K562 (cell line): ENCODE measurements around the gene FAM131C. TPM values are rescaled to one million over a fixed set of nuclear protein-coding genes. Genes with fewer than 3 reads are reported as not detected.

ENCODE experiments used
- HDAC2 ChIP-seq: fragments of 450-650 bp; IDR thresholded peaks from 2 replicates; pipeline ENCODE4 v1.6.1; 2016; ENCODE audit warnings: mild to moderate bottlenecking
- MED1 ChIP-seq: sonication (generic); formaldehyde crosslinking; IDR thresholded peaks from 2 replicates; pipeline ENCODE4 v1.8.1; 2023; ENCODE audit warnings: missing genetic modification reagents, borderline replicate concordance
- MYNN ChIP-seq, 2 experiments: sonication (generic); formaldehyde crosslinking in 1 of 2; IDR thresholded peaks; 2 replicates each; pipeline versions ENCODE4 v1.5.0 to v1.6.1; 2016 to 2020; ENCODE audit warnings: antibody characterized with exemption in 1 of 2, missing genetic modification reagents in 1 of 2
- NFIC ChIP-seq: fragments of 450-650 bp; IDR thresholded peaks from 2 replicates; pipeline ENCODE4 v1.6.1; 2017; ENCODE audit warnings: mild to moderate bottlenecking, inconsistent platforms
- PTTG1 ChIP-seq: fragments of 450-650 bp; IDR thresholded peaks from 2 replicates; pipeline ENCODE4 v1.6.1; 2016; ENCODE audit warnings: low read depth, mild to moderate bottlenecking, missing genetic modification characterization, missing compliant biosample characterization
- SLC30A9 ChIP-seq: fragments of 250-450 bp; sonication (Bioruptor Pico); IDR thresholded peaks from 2 replicates; pipeline ENCODE4 v1.8.0; 2022; ENCODE audit warnings: mild to moderate bottlenecking, moderate library complexity
- SMAD3 ChIP-seq: fragments of 450-650 bp; formaldehyde crosslinking; conservative IDR thresholded peaks from 2 replicates; pipeline ENCODE4 v1.4.0; 2020; ENCODE audit warnings: mild to moderate bottlenecking
- TRIM28 ChIP-seq: fragments of 450-650 bp; IDR thresholded peaks from 2 replicates; pipeline ENCODE4 v1.6.1; 2017
- polyA plus RNA-seq, 8 experiments: library from polyadenylated mRNA; depleted of rRNA in 4 of 8; stranded (reverse) in 5 of 8; unstranded in 3 of 8; fragments of >200 nt; fragmentation: Nextera tagmentation in 2 of 8; fragmentation: Illumina TruSeq in 1 of 8; extraction: Ambion mirVana in 2 of 8; extraction: Trizol in 1 of 8; gene quantifications; 2 replicates each; pipeline versions ENCODE4 v1.2.1 to v1.2.3, GENCODE V29; 2011 to 2014; ENCODE audit warnings: inconsistent platforms in 1 of 8, missing spikeins in 1 of 8
- total RNA-seq, 7 experiments: library from RNA; depleted of rRNA in 6 of 7; stranded (reverse); fragments of >200 nt in 6 of 7; fragmentation: Illumina TruSeq in 2 of 7; extraction: Trizol in 2 of 7; gene quantifications; 2 replicates each; pipeline versions ENCODE4 v1.2.1 to v1.2.3, GENCODE V29; 2011 to 2021; ENCODE audit warnings: low replicate concordance in 1 of 7
- TF ChIP-seq, protein P1 (sequence below), 2 experiments: fragments of 150-350 bp in 1 of 2; IDR thresholded peaks; 2 replicates each; pipeline ENCODE4 v1.6.1; 2012 to 2016; ENCODE audit warnings: low read depth in 2 of 2, low read length in 2 of 2, mild to moderate bottlenecking in 1 of 2, moderate library complexity in 1 of 2
- TF ChIP-seq, protein P2 (sequence below): fragments of 200-800 bp; sonication (Bioruptor generic); IDR thresholded peaks from 2 replicates; pipeline ENCODE4 v1.6.1; 2017; ENCODE audit warnings: missing genetic modification characterization, missing compliant biosample characterization
- TF ChIP-seq, protein P3 (sequence below), 2 experiments: fragments of 450-650 bp; formaldehyde crosslinking in 1 of 2; IDR thresholded peaks; 2 replicates each; pipeline versions ENCODE4 v1.4.0 to v1.6.1; 2014 to 2020; ENCODE audit warnings: mild to moderate bottlenecking in 2 of 2, borderline replicate concordance in 1 of 2, low read depth in 1 of 2
- TF ChIP-seq, protein P4 (sequence below): fragments of 450-650 bp; IDR thresholded peaks from 2 replicates; pipeline ENCODE4 v1.7.1; 2018; ENCODE audit warnings: mild to moderate bottlenecking, low read depth; ENCODE audit not compliant: partially characterized antibody

The FAM131C gene
- total and polyA plus RNA-seq, 9 of the 15 experiments (the other 6 are each of a cell fraction or from before 2014, with no cell fraction given): 0.10 to 0.29 (median 0.16) TPM; not detected in 6

DNA sequence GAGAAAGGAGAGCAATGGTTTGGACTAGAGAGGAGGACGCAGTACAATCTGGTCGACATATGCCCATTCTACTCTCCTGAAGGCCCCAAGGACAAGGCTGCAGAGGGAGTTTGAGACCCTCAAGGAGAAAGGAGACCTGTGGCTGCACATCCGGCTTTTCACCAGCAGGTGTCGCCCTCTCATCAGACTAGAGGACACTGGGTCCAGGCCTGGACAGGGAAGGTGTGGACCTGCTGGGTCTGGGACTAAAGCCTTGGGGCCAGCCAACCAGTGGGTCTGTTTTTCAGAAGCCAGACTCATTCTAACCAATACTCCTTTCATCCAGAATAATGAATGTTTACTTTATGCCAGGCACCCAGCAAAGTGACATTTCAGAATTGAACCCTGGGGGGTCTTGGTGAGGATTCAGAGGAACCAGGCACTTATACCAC lies 64.4 kb downstream of the FAM131C start (continued):
- TF ChIP-seq, protein P1, sequence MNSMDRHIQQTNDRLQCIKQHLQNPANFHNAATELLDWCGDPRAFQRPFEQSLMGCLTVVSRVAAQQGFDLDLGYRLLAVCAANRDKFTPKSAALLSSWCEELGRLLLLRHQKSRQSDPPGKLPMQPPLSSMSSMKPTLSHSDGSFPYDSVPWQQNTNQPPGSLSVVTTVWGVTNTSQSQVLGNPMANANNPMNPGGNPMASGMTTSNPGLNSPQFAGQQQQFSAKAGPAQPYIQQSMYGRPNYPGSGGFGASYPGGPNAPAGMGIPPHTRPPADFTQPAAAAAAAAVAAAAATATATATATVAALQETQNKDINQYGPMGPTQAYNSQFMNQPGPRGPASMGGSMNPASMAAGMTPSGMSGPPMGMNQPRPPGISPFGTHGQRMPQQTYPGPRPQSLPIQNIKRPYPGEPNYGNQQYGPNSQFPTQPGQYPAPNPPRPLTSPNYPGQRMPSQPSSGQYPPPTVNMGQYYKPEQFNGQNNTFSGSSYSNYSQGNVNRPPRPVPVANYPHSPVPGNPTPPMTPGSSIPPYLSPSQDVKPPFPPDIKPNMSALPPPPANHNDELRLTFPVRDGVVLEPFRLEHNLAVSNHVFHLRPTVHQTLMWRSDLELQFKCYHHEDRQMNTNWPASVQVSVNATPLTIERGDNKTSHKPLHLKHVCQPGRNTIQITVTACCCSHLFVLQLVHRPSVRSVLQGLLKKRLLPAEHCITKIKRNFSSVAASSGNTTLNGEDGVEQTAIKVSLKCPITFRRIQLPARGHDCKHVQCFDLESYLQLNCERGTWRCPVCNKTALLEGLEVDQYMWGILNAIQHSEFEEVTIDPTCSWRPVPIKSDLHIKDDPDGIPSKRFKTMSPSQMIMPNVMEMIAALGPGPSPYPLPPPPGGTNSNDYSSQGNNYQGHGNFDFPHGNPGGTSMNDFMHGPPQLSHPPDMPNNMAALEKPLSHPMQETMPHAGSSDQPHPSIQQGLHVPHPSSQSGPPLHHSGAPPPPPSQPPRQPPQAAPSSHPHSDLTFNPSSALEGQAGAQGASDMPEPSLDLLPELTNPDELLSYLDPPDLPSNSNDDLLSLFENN (IDR thresholded peaks at IDR 0.05; ENCODE audit: low read depth in 2 of 2, low read length in 2 of 2): no peak
- TF ChIP-seq TRIM28: no peak
- TF ChIP-seq MED1 (CRISPR knock-in tag): no peak
- TF ChIP-seq, protein P2, sequence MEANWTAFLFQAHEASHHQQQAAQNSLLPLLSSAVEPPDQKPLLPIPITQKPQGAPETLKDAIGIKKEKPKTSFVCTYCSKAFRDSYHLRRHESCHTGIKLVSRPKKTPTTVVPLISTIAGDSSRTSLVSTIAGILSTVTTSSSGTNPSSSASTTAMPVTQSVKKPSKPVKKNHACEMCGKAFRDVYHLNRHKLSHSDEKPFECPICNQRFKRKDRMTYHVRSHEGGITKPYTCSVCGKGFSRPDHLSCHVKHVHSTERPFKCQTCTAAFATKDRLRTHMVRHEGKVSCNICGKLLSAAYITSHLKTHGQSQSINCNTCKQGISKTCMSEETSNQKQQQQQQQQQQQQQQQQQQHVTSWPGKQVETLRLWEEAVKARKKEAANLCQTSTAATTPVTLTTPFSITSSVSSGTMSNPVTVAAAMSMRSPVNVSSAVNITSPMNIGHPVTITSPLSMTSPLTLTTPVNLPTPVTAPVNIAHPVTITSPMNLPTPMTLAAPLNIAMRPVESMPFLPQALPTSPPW (CRISPR knock-in tag): no peak
- no peak for TF ChIP-seq SLC30A9 (CRISPR knock-in tag)
- TF ChIP-seq MYNN (IDR thresholded peaks at IDR 0.05): no peak
- TF ChIP-seq MYNN (CRISPR knock-in tag; IDR thresholded peaks at IDR 0.05): no peak
- TF ChIP-seq, protein P3, sequence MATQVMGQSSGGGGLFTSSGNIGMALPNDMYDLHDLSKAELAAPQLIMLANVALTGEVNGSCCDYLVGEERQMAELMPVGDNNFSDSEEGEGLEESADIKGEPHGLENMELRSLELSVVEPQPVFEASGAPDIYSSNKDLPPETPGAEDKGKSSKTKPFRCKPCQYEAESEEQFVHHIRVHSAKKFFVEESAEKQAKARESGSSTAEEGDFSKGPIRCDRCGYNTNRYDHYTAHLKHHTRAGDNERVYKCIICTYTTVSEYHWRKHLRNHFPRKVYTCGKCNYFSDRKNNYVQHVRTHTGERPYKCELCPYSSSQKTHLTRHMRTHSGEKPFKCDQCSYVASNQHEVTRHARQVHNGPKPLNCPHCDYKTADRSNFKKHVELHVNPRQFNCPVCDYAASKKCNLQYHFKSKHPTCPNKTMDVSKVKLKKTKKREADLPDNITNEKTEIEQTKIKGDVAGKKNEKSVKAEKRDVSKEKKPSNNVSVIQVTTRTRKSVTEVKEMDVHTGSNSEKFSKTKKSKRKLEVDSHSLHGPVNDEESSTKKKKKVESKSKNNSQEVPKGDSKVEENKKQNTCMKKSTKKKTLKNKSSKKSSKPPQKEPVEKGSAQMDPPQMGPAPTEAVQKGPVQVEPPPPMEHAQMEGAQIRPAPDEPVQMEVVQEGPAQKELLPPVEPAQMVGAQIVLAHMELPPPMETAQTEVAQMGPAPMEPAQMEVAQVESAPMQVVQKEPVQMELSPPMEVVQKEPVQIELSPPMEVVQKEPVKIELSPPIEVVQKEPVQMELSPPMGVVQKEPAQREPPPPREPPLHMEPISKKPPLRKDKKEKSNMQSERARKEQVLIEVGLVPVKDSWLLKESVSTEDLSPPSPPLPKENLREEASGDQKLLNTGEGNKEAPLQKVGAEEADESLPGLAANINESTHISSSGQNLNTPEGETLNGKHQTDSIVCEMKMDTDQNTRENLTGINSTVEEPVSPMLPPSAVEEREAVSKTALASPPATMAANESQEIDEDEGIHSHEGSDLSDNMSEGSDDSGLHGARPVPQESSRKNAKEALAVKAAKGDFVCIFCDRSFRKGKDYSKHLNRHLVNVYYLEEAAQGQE (IDR thresholded peaks at IDR 0.05; ENCODE audit: borderline replicate concordance): peak; percentile 96
- TF ChIP-seq, protein P3 (CRISPR knock-in tag; IDR thresholded peaks at IDR 0.05; ENCODE audit: low read depth): no peak
- 0 out of 2 replicates have a peak, but pooled peaks have one; percentile 13 for TF ChIP-seq HDAC2
- TF ChIP-seq, protein P4, sequence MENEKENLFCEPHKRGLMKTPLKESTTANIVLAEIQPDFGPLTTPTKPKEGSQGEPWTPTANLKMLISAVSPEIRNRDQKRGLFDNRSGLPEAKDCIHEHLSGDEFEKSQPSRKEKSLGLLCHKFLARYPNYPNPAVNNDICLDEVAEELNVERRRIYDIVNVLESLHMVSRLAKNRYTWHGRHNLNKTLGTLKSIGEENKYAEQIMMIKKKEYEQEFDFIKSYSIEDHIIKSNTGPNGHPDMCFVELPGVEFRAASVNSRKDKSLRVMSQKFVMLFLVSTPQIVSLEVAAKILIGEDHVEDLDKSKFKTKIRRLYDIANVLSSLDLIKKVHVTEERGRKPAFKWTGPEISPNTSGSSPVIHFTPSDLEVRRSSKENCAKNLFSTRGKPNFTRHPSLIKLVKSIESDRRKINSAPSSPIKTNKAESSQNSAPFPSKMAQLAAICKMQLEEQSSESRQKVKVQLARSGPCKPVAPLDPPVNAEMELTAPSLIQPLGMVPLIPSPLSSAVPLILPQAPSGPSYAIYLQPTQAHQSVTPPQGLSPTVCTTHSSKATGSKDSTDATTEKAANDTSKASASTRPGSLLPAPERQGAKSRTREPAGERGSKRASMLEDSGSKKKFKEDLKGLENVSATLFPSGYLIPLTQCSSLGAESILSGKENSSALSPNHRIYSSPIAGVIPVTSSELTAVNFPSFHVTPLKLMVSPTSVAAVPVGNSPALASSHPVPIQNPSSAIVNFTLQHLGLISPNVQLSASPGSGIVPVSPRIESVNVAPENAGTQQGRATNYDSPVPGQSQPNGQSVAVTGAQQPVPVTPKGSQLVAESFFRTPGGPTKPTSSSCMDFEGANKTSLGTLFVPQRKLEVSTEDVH: no peak
- no peak for TF ChIP-seq SMAD3 (CRISPR knock-in tag)
- no peak for TF ChIP-seq PTTG1 (tag)
- TF ChIP-seq NFIC: 0 out of 2 replicates have a peak, but pooled peaks have one; percentile 21
